RPMI7951 (cell line): Measurements from ENCODE around the gene VPS4A. TPM values are rescaled to one million over a fixed set of nuclear protein-coding genes. Genes with fewer than 3 reads are reported as not detected.
"Not testable (repeated sequence)": the region's sequence is repeated elsewhere in the genome, so short reads cannot be mapped to it uniquely, and the experiment has no call there.

Experiments
- DNase-seq: peaks from one replicate; pipeline ENCODE4 v3.0.0-alpha.2; 2012; ENCODE audit warnings: low read depth
- total RNA-seq: library from RNA; depleted of rRNA; stranded (reverse); fragments of >200 nt; shearing (Covaris generic); gene quantifications from 2 replicates; pipeline ENCODE4 v1.2.3, GENCODE V29; 2014

Gene VPS4A
- total RNA-seq, 1 experiment from 2014 or later: 32.4 TPM

- DNase-seq: no peak
Measured at GRCh38 chr16:69327585-69328310, 16.6 kb downstream of the VPS4A start.

- DNase-seq: peak; percentile 75
Measured at GRCh38 chr16:69328854-69329316, 17.7 kb downstream of the VPS4A start.

- DNase-seq: peak; percentile 27
Measured at GRCh38 chr16:69329369-69330285, 18.5 kb downstream of the VPS4A start.

GRCh38 chr16:69330286-69331109 lies 19.3 kb downstream of the VPS4A start, which contains the start of gene PDF:
TSS of gene PDF (minus strand) at chr16:69330588. CDS start at chr16:69330570, 18 bp downstream.
- peak; percentile 94 for DNase-seq

GRCh38 chr16:69334696-69335095 lies 23.5 kb downstream of the VPS4A start:
- DNase-seq: no peak

- DNase-seq: no peak
Measured at GRCh38 chr16:69338557-69339288, 27.6 kb downstream of the VPS4A start.

- peak; percentile 98 for DNase-seq
Measured at GRCh38 chr16:69339289-69340094, 28.3 kb downstream of the VPS4A start, which contains the start of the genes COG8 and NIP7. TSS of gene COG8 (minus strand) at chr16:69339564. CDS start at chr16:69339552, 12 bp downstream. TSS of gene NIP7 (plus strand) at chr16:69339772. CDS start at chr16:69339830, 58 bp downstream.

- DNase-seq: no peak
Measured at GRCh38 chr16:69340095-69340644, 29.0 kb downstream of the VPS4A start.

- no peak for DNase-seq
Measured at GRCh38 chr16:69344171-69344570, 33.0 kb downstream of the VPS4A start.

- no peak for DNase-seq
Measured at GRCh38 chr16:69345923-69346322, 34.8 kb downstream of the VPS4A start.

- no peak for DNase-seq
Measured at GRCh38 chr16:69346683-69347082, 35.5 kb downstream of the VPS4A start.

- no peak for DNase-seq
Measured at GRCh38 chr16:69348222-69348621, 37.1 kb downstream of the VPS4A start.

- no peak for DNase-seq
Measured at GRCh38 chr16:69349536-69349935, 38.4 kb downstream of the VPS4A start.

- no peak for DNase-seq
Measured at GRCh38 chr16:69350536-69351133, 39.5 kb downstream of the VPS4A start.

GRCh38 chr16:69351309-69352027 lies 40.3 kb downstream of the VPS4A start, which contains the start of gene TMED6:
TSS of gene TMED6 (minus strand) at chr16:69351786. CDS start at chr16:69351753, 33 bp downstream.
- no peak for DNase-seq

- DNase-seq: not testable (repeated sequence)
Measured at GRCh38 chr16:69360070-69360469, 48.9 kb downstream of the VPS4A start.

- DNase-seq: no peak
Measured at GRCh38 chr16:69363281-69363717, 52.1 kb downstream of the VPS4A start.

GRCh38 chr16:69364088-69364487 lies 52.9 kb downstream of the VPS4A start:
- DNase-seq: no peak
